Activated naive CD8-positive, alpha-beta T cell treated with anti-CD3 and anti-CD28 coated beads, Interleukin-2, amount 50 U/mL, for 16 hours (primary cell): Measurements from ENCODE around the gene SFXN4.
"Not testable (repeated sequence)": the region's sequence is repeated elsewhere in the genome, so short reads cannot be mapped to it uniquely, and the experiment has no call there.

Source experiments
- DNase-seq: peaks from one replicate; pipeline ENCODE4 v3.0.0-alpha.2; 2020; ENCODE audit warnings: low read depth, low spot score

The SFXN4 gene

GRCh38 chr10:119112056-119112455 is 53.5 kb downstream of the SFXN4 start:
- DNase-seq, result no peak

DNA sequence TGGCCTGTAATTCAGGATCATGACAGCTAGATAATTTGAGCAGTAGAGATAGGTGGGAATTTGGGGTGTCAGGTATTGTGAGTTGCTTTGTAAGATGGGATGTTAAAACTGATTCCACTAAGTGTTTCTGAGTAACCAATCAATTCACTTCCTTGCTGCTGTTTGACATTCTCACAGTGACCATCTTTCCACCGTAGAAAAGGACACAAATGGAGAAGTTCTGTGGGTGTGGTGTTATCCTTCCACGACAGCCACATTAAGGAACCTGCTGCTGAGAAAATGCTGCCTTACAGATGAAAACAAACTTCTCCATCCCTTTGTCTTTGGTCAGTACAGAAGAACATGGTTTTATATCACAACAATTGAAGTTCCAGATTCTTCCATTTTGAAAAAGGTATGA is 57.7 kb downstream of the SFXN4 start:
- not testable (repeated sequence) for DNase-seq

DNA sequence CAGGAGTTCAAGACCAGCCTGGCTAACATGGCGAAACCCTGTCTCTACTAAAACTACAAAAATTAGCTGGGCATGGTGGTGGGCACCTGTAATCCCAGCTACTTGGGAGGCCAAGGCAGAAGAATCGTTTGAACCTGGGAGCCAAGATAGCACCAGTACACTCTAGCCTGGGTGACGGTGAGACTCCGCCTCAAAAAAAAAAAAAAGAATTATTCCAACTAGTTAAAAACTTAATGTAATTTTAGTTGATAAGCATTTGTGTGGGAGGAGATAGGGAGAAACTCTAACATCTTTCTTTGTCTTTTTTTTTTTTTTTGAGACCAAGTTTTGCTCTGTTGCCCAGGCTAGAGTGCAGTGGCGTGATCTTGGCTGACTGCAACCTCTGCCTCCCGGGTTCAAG is 58.4 kb downstream of the SFXN4 start:
- not testable (repeated sequence) for DNase-seq

- not testable (repeated sequence) for DNase-seq
These were observed 59.6 kb downstream of the SFXN4 start for GRCh38 chr10:119105899-119106298.

DNA sequence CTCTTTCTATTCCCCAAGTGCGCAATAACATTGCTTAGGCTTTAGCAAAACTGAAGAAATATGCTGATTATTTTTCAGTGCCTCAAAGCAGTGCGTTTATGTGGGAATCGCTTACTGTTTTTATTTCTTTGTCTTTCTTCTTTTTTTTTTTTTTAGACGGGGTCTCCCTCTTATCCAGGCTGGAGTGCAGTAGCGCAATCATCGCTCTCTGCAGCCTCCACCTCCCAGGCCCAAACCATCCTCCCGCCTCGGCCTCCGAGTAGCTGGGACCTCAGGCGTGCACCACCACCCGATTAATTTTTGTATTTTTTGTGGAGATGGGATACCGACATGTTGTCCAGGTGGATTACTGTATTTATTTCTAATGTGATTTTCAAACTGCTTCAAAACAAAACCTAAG is 60.4 kb downstream of the SFXN4 start:
- no peak for DNase-seq

GRCh38 chr10:119104654-119105015 is 60.9 kb downstream of the SFXN4 start:
- no peak for DNase-seq

GRCh38 chr10:119103903-119104653 is 61.4 kb downstream of the SFXN4 start, which contains the start of gene DENND10:
DENND10 (plus strand) TSS chr10:119104113; CDS start chr10:119104143, 30 bp downstream.
- peak; percentile 54 for DNase-seq

DNA sequence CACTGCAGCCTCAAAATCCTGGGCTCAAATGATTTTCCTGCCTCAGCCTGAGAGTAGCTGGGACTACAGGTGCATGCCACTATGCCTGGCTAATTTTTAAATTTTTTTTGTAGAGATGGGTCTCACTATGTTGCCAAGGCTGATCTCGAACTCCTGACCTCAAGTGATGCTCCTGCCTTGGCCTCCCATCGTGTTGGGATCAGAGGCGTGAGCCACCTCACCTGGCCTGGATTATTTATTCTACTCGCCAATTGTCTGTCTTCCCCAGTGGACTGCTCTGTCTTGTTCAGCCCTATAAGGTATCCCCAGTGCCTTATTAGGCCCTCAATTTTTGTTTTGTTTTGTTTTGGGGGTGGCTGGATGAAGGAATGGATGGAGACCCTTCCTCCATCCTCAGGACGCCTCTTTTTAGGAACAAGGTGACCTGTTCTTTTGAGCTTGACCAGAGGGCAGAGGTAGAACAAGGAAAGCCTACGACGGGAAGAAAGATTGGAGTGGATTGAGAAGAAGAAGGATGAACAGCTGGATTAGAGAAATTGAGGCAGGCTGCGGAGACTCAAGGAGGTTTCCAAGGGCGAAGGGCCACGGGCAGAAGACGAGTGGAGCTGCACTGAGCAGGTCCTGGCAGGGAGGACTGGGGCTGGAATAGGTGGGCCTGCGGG is 62.1 kb downstream of the SFXN4 start:
- no peak for DNase-seq

DNA sequence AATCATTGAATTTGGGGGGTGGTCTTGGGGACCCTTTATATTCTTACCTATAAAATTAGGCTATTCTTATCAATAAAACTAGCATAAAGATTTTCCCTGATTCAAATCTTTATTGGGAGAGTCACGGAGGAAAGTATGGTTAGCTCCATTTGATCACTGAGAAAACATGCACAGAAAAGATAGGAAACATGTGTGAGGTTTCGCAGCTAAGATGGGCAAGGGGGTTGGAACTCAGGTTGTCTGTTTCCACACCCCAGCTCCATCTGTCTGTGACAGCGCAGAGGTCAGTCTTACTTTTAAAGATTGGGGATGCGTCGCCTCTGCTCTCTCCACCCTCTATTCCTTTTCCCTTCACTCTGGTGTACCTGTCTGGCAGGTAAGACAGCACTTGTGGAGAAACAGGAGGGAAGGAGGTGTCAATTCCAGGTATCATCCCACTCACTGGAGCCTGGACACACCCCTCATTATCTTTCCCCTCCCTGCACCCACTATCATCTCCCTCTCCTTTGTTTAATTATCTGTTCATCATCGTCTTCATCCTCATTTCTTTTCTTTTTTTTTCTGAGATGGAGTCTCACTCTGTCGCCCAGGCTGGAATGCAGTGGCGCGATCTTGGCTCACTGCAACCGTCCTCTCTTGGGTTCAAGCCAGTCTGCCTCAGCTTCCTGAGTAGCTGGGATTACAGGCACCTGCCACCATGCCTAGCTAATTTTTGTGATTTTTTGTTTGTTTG is 64.0 kb downstream of the SFXN4 start:
- no peak for DNase-seq

- no peak for DNase-seq
These were observed 64.9 kb downstream of the SFXN4 start for GRCh38 chr10:119100434-119101238.

DNA sequence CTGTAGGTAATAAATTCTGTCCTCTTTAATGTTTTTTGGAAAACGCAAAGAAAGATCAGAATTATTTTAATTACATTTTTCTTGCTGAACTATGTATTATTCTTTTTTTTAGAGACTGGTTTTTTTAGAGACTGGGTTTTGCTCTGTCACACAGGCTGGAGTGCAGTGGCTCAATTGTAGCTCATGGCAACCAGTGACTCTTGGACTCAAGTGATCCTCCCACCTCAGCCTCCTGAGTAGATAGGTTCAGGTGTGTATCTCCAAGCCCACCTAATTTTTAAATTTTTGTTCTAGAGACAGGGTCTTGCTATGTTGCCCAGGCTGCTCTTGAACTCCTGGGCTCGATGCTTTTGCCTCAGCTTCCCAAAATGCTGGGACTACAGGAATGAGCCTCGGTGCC is 66.9 kb downstream of the SFXN4 start:
- DNase-seq, result no peak

- DNase-seq, result not testable (repeated sequence)
These were observed 68.7 kb downstream of the SFXN4 start for GRCh38 chr10:119096641-119097415.

- DNase-seq, result no peak
These were observed 69.9 kb downstream of the SFXN4 start for GRCh38 chr10:119095640-119096039.

DNA sequence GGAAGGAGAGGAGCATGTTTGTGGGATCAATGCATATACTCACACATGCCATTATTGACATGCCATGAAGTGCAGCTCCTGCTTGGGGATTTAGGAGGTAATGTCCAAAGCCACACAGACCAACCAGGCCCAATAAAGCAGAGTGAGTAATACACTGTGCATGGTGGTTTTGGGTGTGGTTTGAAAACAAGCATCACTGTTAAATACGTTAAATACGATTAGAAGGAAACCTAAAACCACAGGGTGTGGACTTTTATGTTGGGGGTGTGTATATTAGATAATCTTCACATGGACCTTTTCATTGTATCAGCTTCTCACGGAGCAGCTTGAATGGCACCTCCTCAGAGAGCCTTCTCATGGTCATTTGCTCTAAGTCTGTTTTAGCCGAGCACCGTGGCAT is 74.5 kb downstream of the SFXN4 start:
- no peak for DNase-seq
